ENCODE measurements around the gene SUPT5H. TPM values are rescaled to one million over a fixed set of nuclear protein-coding genes. Genes with fewer than 3 reads are reported as not detected.

The SUPT5H gene
- total and polyA plus RNA-seq, 2 of the 13 experiments (the other 11 are each of a cell fraction or from before 2014, with no cell fraction given), result 48.2 to 51.7 TPM

GRCh38 chr19:39428283-39429112 is 16.9 kb upstream of the SUPT5H start (continued):
- no peak for TF ChIP-seq GMEB1 (CRISPR knock-in tag; IDR thresholded peaks at IDR 0.05; ENCODE audit: borderline replicate concordance)
- TF ChIP-seq ZNF292 (CRISPR knock-in tag; IDR thresholded peaks at IDR 0.05; ENCODE audit: borderline replicate concordance, low read depth), result 0 out of 2 replicates have a peak, but pooled peaks have one; percentile 36
- TF ChIP-seq ZKSCAN1 (IDR thresholded peaks at IDR 0.05; ENCODE audit: low read length), result no peak
- no peak for TF ChIP-seq ZNF775 (CRISPR knock-in tag; IDR thresholded peaks at IDR 0.05; ENCODE audit: borderline replicate concordance)
- TF ChIP-seq ZNF431 (CRISPR knock-in tag; IDR thresholded peaks at IDR 0.05; ENCODE audit: borderline replicate concordance, low read depth), result no peak
- TF ChIP-seq ZNF441 (CRISPR knock-in tag; IDR thresholded peaks at IDR 0.05; ENCODE audit: borderline replicate concordance), result 0 out of 2 replicates have a peak, but pooled peaks have one; percentile 19
- TF ChIP-seq CBX1 (IDR thresholded peaks at IDR 0.05; ENCODE audit: low read depth), result no peak
- TF ChIP-seq RBM39 (IDR thresholded peaks at IDR 0.05; ENCODE audit: low read depth, low read length, poor library complexity, severe bottlenecking), result peak; percentile 40
- no peak for TF ChIP-seq ZNF550 (CRISPR knock-in tag; IDR thresholded peaks at IDR 0.05; ENCODE audit: borderline replicate concordance)
- no peak for TF ChIP-seq ZNF749 (CRISPR knock-in tag; IDR thresholded peaks at IDR 0.05; ENCODE audit: borderline replicate concordance)
- TF ChIP-seq HINFP (CRISPR knock-in tag; IDR thresholded peaks at IDR 0.05; ENCODE audit: low read depth), result no peak
- TF ChIP-seq FOXP4 (CRISPR knock-in tag; IDR thresholded peaks at IDR 0.05), result 0 out of 2 replicates have a peak, but pooled peaks have one; percentile 7
- no peak for TF ChIP-seq ZNF552 (CRISPR knock-in tag; IDR thresholded peaks at IDR 0.05; ENCODE audit: borderline replicate concordance)
- no peak for TF ChIP-seq FOXA1 (IDR thresholded peaks at IDR 0.05)
- TF ChIP-seq FOXA1 (CRISPR knock-in tag; IDR thresholded peaks at IDR 0.05), result peak; percentile 63
- peak; percentile 49; the same call in 1 of the 2 replicates for TF ChIP-seq THRA (CRISPR knock-in tag; IDR thresholded peaks at IDR 0.05; ENCODE audit: borderline replicate concordance)
- no peak for TF ChIP-seq DZIP1 (CRISPR knock-in tag; IDR thresholded peaks at IDR 0.05)
- no peak for TF ChIP-seq JUNB (CRISPR knock-in tag; IDR thresholded peaks at IDR 0.05; ENCODE audit: borderline replicate concordance)
- no peak; the same call in 1 of the 2 replicates for TF ChIP-seq ZMYM3 (CRISPR knock-in tag; IDR thresholded peaks at IDR 0.05)
